ENCODE measurements around the gene MRTO4. TPM values are rescaled to one million over a fixed set of nuclear protein-coding genes. Genes with fewer than 3 reads are reported as not detected.
"Not testable (repeated sequence)": the region's sequence is repeated elsewhere in the genome, so short reads cannot be mapped to it uniquely, and the experiment has no call there.

MRTO4 gene
- total RNA-seq, 1 donor from 2014 or later = 10.8 TPM

GRCh38 chr1:19220991-19221390, 30.6 kb upstream of the MRTO4 start:
- peak; percentile 73 for ATAC-seq (ENCODE audit: poor library complexity)
- intact Hi-C loops (cut with DNase I) = no loop called here
- no peak for DNase-seq

DNA sequence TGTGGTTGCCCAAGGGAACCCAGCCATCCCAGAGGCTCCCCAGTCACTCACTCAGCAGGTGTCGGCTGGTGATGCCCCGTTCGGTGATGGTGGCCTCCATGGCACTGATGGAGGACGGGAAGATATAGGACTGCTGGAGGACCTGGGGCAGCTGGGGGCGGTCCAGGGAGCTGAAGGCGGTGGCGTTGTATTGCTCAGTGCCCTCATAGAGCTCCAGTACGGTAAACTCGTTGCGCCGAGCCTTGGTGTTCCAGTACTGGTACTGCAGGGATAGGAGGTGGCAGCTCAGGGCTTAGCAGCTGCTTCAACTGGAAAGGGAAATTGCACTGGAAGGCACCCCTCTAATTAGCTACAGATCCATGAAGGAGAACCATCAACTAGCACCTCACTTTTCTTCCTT, 29.0 kb upstream of the MRTO4 start:
- intact Hi-C loops (cut with DNase I) = no loop called here
- no peak for DNase-seq
- no peak for ATAC-seq (ENCODE audit: poor library complexity)

DNA sequence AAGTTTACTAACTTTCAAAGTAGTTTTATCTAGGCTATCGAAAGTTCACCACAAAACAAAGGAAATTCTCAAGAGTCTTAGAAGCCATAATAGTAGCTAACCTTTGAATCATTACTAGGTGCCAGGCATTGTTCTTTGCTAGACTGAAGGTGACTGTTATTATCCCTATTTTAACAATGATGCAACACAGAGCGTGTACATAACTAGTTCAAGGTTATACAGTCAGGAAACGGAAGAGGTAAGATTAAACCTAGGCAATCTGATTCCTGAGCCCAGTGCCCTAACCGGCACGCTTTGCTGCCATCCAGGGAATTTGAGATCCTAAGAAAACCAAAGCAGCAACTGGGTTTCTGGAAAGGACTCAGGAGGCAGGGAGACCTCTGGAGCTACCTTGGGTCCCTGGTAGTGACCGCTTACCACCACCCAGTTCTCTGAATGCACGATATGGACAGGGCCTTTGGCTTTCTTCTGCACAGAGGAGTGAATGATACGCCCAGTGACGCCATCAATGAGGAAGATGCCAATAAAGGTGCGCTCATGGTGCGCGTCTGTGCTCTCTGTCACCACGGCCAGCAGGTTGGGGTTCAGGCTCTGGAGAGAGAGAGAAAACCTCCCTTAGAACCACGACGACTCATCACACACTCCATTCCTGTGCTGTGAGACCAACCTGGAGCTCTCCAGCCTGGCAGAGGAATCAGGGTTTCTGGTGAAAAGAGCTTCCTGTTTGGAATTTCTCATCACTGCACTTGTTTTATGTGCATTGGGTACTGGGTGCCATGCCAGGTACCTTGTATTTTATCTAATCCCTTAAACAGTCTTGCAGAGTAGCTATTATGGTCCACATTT, 28.4 kb upstream of the MRTO4 start:
- ATAC-seq (ENCODE audit: poor library complexity) (no peak), DNase-seq (no peak)
- intact Hi-C loops (cut with DNase I) = no loop called here

- ATAC-seq (ENCODE audit: poor library complexity) (no peak), DNase-seq (no peak)
- intact Hi-C loops (cut with DNase I) = no loop called here
These were observed 22.4 kb upstream of the MRTO4 start for GRCh38 chr1:19229229-19229628.

DNA sequence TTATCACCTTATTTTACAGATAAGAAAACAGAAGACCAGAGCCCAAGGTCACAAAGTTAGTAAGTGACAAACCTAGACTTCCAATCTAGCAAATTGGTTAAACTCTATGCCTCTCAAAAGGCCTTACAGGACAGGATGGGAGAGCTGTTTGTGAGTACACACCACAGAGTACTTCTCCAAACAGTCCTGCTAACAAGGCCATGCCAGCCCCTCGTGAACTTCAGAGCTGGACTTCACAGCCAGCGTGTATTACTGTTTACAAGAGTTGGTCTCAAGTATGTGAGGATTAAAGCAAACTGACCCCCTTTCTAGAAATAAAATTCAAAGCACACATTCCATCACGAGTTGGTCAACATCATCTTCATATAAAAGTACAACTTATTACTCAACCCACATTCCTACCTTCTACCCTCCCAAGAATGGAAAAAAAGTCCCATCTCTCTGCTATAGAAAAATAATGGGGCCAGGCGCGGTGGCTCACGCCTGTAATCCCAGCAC, 21.7 kb upstream of the MRTO4 start:
- no peak for DNase-seq
- ATAC-seq (ENCODE audit: poor library complexity) = no peak
- intact Hi-C loops (cut with DNase I) = no loop called here

DNA sequence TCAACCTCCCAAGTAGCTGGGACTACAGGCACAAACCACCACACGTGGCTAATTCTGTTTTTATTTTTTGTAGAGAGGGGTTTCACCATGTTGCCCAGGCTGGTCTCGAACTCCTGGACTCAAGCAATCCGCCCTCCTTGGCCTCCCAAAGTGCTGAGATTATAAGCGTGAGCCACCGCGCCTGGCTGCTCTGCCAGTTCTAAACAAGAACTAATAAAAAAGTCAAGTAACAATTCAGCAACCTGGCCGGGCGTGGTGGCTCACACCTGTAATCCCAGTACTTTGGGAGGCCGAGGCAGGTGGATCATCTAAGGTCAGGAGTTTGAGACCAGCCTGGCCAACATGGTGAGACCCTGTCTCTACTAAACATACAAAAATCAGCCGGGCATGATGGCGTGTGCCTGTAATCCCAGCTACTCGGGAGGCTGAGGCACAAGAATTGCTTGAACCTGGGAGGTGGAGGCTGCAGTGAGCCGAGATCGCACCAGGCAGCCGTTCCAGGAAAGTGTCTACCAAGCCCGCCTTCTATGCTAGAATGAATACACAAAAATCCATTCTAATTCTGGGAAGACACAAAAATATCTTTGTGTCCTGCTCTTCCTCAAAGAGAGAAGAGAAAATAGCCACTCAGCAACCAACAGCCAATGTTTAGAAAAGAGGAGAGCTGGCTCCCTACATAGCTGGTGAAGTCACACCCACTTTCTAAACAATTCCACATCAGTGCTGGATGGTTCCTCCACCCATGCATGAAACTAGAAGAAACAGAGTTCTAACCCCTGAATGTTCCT, 19.7 kb upstream of the MRTO4 start:
- DNase-seq; ATAC-seq (ENCODE audit: poor library complexity); intact Hi-C loops (cut with DNase I): not testable (repeated sequence)

GRCh38 chr1:19232524-19232846, 19.1 kb upstream of the MRTO4 start:
- ATAC-seq (ENCODE audit: poor library complexity) (peak; percentile 90), DNase-seq (no peak)
- intact Hi-C loops (cut with DNase I) = no loop called here

- peak; percentile 30 for ATAC-seq (ENCODE audit: poor library complexity)
- intact Hi-C loops (cut with DNase I) = no loop called here
- no peak for DNase-seq
These were observed 17.4 kb upstream of the MRTO4 start for GRCh38 chr1:19234224-19234623.

GRCh38 chr1:19239876-19240275, 11.7 kb upstream of the MRTO4 start:
- DNase-seq (no peak), ATAC-seq (ENCODE audit: poor library complexity) (no peak)
- intact Hi-C loops (cut with DNase I) = loop anchor here (2.0 kb wide), 1 partner anchor 61 kb away; no protein-coding TSS in a partner anchor

- ATAC-seq (ENCODE audit: poor library complexity) (peak; percentile 93), DNase-seq (peak; percentile 73)
- intact Hi-C loops (cut with DNase I) = loop anchor here (2.0 kb wide), 1 partner anchor 62 kb away; no protein-coding TSS in a partner anchor
These were observed 10.7 kb upstream of the MRTO4 start for GRCh38 chr1:19240673-19241538.

DNA sequence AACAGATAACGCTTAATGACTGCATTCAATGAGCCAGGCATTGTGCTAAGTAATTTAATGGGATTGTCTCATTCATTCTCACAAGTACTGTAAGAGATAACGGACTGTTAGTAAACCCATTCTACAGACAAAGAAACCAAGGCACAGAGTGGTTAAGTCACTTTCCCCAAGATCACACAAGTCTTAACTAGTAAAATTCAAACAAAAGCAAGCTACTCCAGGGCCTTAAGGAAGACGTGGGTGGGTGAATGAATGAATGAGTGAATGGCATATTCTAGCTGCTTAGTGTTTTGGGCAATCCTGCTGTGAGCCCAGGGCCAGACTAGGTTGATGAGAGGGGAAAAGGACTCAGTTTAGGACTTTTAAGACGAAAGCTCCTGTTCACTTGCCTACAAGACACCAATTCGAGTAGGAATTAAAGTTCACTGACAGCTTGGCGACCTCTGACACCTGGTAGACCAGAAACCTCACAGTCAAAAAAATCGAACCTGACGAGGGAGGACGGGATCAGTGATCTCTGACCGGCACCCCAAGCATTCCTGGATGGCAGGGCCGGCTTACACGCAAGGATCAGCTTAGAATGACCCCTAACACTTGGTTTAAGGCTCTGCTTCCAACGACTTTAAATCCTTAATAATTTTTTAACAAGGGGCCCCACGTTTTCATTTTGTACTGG, 838 bp upstream of the MRTO4 start:
- ATAC-seq (ENCODE audit: poor library complexity) = no peak
- DNase-seq = no peak
- intact Hi-C loops (cut with DNase I) = no loop called here

- no peak for ATAC-seq (ENCODE audit: poor library complexity)
- intact Hi-C loops (cut with DNase I) = no loop called here
- DNase-seq = no peak
These were observed 2.8 kb downstream of the MRTO4 start for GRCh38 chr1:19254416-19254815.

DNA sequence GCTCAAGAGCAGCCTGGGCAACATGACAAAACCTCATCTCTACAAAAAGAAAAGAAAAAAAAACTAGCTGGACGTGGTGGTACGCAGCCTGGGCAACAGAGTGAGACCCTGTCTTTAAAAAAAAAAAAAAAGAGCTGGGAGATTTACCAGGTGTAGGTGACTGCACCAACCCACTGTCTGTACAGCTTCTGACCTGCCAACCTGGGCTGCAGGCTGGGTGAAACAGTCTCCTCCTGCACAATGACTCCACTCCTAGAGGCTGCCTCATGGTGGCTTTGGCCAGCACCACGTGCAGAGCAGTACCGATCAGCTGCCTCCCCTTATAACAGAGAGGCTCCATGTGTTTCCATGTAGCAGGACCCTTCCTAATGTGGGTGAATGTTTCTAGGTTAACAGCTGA, 3.7 kb downstream of the MRTO4 start:
- intact Hi-C loops (cut with DNase I) = no loop called here
- DNase-seq (no peak), ATAC-seq (ENCODE audit: poor library complexity) (no peak)

GRCh38 chr1:19256301-19256700, 4.7 kb downstream of the MRTO4 start:
- intact Hi-C loops (cut with DNase I); DNase-seq; ATAC-seq (ENCODE audit: poor library complexity): not testable (repeated sequence)

GRCh38 chr1:19257178-19257914, 5.7 kb downstream of the MRTO4 start:
- intact Hi-C loops (cut with DNase I) = no loop called here
- ATAC-seq (ENCODE audit: poor library complexity) (no peak), DNase-seq (no peak)

DNA sequence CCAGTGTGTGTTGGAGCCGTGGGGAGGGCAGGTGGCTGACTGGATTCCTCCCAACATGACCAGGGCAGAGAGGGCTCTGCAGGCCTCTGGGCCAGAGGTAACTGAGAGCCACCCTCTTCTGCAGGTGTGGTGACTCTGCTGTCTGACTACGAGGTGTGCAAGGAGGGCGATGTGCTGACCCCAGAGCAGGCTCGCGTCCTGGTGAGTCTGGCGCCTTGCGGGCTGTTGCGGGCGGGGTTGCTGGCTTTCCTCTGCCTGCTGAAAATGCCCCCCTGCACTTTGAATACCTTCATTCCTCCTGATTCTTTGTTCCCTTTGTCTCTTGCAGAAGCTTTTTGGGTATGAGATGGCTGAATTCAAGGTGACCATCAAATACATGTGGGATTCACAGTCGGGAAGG, 6.7 kb downstream of the MRTO4 start:
- intact Hi-C loops (cut with DNase I) = no loop called here
- no peak for ATAC-seq (ENCODE audit: poor library complexity)
- no peak for DNase-seq

GRCh38 chr1:19260211-19261138, 8.9 kb downstream of the MRTO4 start:
- ATAC-seq (ENCODE audit: poor library complexity) = no peak
- intact Hi-C loops (cut with DNase I) = no loop called here
- no peak for DNase-seq

All from Right ventricle myocardium superior (tissue), 1 donor.